Stimulated activated CD8-positive, alpha-beta memory T cell treated with anti-CD3 and anti-CD28 coated beads, Interleukin-7, amount 100 ng/mL, for 48 hours (primary cell): ENCODE measurements around the gene INPP5A.

Experiments
- DNase-seq, 2 donors: peaks; one replicate each; pipeline ENCODE4 v3.0.0-alpha.2; 2020; ENCODE audit warnings: low read depth in 1 of 2; ENCODE audit errors: extremely low read depth in 1 of 2

Gene INPP5A

GRCh38 chr10:132827861-132828539 lies 290.4 kb downstream of the INPP5A start:
- no peak for DNase-seq

GRCh38 chr10:132828681-132829080 lies 291.1 kb downstream of the INPP5A start:
- no peak for DNase-seq

GRCh38 chr10:132829403-132829802 lies 291.8 kb downstream of the INPP5A start:
- no peak for DNase-seq

GRCh38 chr10:132832186-132832969 lies 294.8 kb downstream of the INPP5A start:
- no peak for DNase-seq
